ENCODE results near the gene PSMF1. TPM values are rescaled to one million over a fixed set of nuclear protein-coding genes. Genes with fewer than 3 reads are reported as not detected.

The PSMF1 gene
- 100 to 1,000 TPM; 117 to 119 TPM for total RNA-seq
- long read RNA-seq, full-length matches to known transcripts = 125 of 137 reads
- long read RNA-seq, partial matches to known transcripts = 1 of 137 reads
- long read RNA-seq, other reads (novel, unspliced or antisense) = 11 of 137 reads

DNA sequence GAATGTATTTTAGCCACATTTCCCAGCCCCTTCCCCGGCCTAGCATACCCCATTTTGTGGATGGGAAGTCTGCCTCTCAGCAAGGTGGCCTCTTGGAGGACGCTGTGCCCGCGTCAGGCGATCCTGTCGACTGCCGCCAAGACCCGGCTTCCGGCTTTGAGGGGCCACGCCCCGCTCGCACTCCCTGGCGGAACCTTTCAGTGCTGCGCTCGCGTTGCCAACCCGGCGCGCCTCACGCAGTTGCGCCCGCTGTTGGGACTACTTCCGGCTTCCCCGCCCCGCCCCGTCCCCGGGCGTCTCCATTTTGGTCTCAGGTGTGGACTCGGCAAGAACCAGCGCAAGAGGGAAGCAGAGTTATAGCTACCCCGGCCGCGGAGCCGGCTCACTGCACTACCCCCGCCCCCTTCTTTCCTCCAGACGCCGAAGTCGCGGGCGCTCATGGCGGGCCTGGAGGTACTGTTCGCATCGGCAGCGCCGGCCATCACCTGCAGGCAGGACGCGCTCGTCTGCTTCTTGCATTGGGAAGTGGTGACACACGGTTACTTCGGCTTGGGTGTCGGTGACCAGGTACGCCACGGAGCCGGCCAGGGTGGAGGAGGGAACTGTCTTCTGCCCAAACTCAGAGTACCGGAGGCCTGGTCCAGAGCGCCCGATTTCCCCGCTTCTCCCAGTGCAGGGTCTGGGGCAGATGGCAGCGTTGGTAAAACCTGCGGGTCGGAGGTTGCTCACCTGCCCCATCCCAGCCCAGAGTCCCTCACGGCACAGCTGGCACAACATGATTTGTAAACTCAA lies at the start of gene PSMF1:
PSMF1 (plus strand) TSS at position 267 of the 792 bp plus-strand sequence; CDS start at position 439, 172 bp downstream.
- ATAC-seq (peak; percentile 99), DNase-seq (peak; percentile 96)
- intact Hi-C loops (cut with DNase I) = loop anchor here in 1 of 2 donors (5.0 kb wide), 1 partner anchor 94 kb away; no protein-coding TSS in a partner anchor

DNA sequence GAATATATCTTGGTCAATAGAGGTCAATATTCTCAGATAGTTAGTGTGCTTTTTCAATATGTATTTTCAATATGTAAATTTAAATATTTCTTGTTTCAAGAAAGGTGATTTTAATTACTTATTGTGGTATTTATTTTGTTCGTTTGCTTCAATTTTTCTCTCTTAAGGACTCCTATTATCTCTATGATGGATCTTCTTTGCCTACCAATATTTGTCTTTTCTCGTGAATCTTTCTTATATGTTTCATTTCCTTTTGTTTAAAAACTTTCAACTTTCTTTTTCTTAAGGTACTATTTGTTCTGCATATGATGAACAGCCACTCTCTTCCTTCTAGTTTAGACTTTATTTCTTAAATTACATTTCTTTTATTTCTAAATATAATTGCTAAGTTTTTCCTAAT lies 46.1 kb upstream of the PSMF1 start:
- no peak for DNase-seq
- intact Hi-C loops (cut with DNase I) = no loop called here

DNA sequence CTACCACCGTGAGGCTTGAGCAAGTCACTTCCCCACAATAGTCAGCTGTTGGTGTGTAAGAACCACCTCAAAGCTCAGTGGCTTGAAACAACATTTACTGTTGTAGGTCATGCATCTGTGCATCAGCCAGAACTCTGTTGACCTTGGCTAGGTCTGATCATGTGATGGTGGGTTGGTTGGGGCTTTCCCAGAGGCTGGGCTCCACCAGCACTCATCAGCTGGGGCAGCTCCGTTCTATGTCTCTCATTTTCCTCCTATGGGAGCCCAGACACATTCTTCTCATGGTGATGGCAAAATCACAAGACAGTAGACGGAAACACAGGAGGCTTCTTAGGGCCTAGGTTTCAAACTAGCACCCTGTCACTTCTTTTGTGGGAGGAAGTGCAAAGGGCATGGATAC lies 42.8 kb upstream of the PSMF1 start:
- DNase-seq = no peak
- intact Hi-C loops (cut with DNase I) = no loop called here

More for the DNA sequence above, 46.1 kb upstream of the PSMF1 start:
- no peak for ATAC-seq

DNA sequence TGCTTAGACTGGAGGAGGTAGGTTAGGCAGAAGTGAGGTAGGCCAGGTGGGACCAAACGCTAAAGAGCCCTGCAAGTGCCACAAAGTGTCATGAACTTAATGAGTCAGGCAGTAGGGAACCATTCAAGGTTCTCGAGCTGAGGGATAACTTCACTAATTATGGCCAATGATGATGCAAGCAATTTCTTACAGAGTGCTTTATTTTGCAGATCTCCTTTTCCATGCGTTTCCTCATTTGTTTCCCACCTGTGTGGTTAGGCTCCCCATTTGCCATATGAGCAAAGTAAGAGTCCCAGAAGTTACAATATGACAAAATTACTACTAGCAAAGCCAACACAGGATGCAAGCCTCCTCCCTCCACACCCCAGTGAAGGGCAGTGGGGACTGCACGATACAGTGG lies 36.5 kb upstream of the PSMF1 start:
- DNase-seq (no peak), ATAC-seq (no peak)
- intact Hi-C loops (cut with DNase I) = no loop called here

More for the DNA sequence above, 42.8 kb upstream of the PSMF1 start:
- ATAC-seq = no peak

- no peak for ATAC-seq
- intact Hi-C loops (cut with DNase I) = no loop called here
- DNase-seq = no peak
Measured at GRCh38 chr20:1083431-1084080, 34.8 kb upstream of the PSMF1 start.

GRCh38 chr20:1085492-1086276 lies 32.7 kb upstream of the PSMF1 start:
- no peak for DNase-seq
- no peak for ATAC-seq
- intact Hi-C loops (cut with DNase I) = no loop called here

DNA sequence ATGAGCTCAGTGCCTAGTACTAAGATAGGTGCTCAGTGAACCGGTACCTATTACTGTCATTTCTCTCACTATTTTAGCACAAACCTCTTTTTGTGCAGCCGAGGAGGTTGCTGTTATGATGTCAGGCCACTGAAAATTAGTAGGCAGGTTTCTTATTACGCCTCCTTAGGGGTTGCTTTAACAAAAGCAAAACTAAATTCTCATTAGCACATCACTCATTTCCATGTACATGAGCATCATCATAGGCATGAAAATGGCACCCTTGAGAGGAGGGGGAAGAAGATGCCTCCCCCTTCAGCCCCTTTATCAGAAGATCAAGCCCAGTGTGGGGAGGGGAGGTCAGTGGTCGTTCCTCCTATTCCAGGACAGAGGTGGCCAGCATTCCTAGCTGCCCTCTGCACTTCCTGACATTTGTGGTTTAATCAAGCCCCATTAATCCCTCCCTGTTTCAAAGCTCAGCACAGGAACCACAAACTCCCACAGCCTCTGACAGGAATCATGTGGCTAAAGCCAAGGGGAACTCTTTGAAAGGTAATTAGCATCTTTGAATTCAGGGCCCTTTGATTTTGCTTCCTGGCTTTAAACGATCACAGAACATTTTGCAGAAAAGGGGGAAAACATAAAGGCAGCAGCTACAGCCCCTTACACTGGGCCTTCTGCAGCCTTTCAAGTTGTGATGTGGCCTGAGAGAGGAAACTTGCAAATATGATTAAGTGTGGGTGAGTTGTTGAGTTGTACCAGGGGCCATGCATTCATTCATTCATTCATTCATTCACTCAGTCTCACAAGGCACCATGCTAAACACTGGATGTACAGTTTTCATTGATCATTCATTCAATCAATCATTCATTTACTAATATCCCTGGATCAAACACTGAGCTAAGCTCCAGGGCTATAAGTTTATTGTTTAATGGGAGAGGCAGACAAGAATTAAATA lies 31.9 kb upstream of the PSMF1 start:
- intact Hi-C loops (cut with DNase I) = no loop called here
- ATAC-seq = no peak
- DNase-seq = no peak

DNA sequence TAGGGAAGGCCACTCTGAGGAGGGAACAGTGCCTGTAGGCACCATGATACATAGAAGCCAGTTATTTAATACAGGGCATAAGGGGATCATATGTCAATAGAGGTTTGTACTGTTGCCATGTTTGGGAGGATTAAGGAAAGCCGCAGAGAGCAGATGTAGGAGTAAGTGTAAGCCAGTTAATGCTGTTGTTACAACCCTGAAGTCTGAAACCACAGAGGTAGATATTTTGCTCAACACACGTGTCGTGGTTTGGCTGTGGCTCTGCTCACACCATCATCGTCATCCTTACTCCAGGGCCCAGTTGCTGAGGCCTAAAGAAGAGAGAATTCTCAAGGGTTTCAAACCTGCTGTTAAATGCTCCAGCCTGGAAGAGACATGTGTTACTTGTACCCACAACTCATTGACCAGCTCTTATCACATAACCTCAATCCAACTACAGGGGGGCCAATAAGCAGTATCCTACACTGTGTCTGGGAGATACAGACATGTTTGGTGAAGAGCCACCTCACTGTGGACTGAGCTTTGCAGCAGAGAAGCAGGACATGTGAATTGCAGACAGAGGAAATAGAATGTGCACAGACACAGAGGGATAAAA lies 31.0 kb upstream of the PSMF1 start:
- intact Hi-C loops (cut with DNase I) = no loop called here

GRCh38 chr20:1094751-1095150 lies 23.7 kb upstream of the PSMF1 start:
- ATAC-seq (no peak), DNase-seq (no peak)
- intact Hi-C loops (cut with DNase I) = no loop called here

More for the DNA sequence above, 31.0 kb upstream of the PSMF1 start:
- DNase-seq (no peak), ATAC-seq (no peak)

- ATAC-seq = no peak
- intact Hi-C loops (cut with DNase I) = no loop called here
- DNase-seq = no peak
Measured at GRCh38 chr20:1101533-1101932, 16.9 kb upstream of the PSMF1 start.

DNA sequence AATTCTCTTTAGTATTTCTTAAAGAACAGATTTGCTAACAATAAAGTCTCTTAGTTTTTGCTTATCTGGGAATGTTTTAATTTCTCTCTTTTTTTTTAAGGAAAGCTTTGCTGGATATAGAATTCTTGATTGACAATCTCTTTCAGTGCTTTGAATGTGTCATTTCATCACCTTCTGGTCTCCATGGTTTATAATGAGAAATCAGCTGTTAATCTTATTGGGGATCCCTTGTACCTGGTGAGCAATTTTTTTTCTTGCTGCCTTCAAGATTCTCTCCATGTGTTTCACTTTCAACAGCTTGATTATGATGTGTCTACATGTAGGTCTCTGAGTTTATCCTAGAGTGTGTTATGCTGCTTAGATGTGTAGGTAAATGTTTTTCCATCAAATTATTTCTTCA lies 16.4 kb upstream of the PSMF1 start:
- DNase-seq (no peak), ATAC-seq (no peak)
- intact Hi-C loops (cut with DNase I) = no loop called here

DNA sequence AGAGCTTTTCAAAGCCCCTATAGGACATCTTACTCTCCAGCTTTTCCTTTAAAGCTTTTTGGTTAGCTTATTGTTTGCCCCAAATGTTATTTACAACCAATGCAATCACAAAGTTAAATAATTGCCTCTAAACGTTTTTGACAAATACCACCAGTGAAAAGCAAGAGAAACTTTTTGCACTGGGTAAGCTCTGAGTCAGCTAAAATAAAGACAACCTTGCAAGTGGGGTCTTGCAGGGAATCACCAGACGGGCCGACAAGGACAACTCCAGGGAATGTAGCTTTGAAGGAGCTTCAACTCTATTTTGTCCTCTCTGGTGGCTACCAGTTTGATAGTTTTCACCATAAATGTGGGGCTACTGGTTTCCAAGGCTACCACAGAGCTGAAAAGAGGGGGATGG lies 14.7 kb upstream of the PSMF1 start:
- DNase-seq (no peak), ATAC-seq (no peak)
- intact Hi-C loops (cut with DNase I) = no loop called here

DNA sequence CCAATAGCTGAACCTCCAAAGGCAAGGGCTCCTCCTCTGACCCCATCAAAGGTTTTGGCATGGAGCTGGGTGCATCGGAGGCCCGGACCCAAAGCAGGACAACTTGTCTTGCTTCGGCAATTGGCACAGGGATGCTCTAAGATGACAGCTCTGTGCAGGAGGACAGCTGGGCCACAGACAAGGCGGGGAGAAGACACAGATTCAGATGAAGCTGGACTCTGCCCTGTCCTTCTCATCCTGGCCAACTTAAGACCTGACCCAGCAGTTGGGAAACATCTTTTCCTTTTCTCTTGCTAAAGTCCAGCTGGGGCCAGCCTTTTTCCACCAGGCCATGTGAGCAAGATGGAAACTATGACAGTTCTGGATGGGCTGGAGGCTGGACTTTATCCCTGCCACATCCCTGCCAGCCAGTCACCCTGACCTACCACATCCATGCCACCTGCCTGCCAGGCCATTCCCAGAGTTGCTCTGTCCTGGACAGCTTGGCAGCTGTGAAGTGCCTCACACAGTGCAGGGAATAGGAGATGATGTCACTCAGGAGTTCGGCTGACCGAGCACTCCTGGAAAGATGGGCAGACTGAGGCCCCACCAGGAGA lies 12.7 kb upstream of the PSMF1 start:
- ATAC-seq (no peak), DNase-seq (no peak)
- intact Hi-C loops (cut with DNase I) = loop anchor here in 1 of 2 donors (5.0 kb wide), 1 partner anchor 288 kb away; no protein-coding TSS in a partner anchor

GRCh38 chr20:1107176-1107575 lies 11.2 kb upstream of the PSMF1 start:
- DNase-seq (no peak), ATAC-seq (no peak)
- intact Hi-C loops (cut with DNase I) = loop anchor here in 1 of 2 donors (5.0 kb wide), 1 partner anchor 290 kb away; no protein-coding TSS in a partner anchor

DNA sequence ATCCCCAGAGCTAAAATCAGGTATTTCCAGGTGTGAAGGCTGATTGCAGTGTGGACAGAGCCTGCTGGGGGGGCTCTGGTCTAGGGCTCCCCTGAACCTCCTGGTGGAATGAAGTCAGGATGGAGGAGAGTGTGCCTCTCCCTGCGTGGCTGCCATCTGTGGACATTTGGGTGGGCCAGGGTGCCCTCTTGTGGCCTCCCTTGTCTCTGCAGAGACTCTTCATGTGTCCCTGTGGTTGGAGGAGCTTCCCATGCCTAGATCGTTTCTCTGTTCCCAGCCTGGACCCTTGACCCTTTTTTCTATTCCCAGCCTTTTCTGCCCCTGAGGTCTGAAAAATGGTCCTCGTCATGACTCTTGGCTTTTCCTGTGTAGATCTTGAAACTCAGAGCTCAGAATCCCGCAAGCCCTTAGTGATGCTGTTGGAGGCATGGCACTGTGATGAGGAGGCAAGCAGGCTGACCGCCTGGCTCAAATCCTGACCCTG lies 9.9 kb upstream of the PSMF1 start:
- intact Hi-C loops (cut with DNase I) = loop anchor here in 1 of 2 donors (5.0 kb wide), 1 partner anchor 291 kb away; no protein-coding TSS in a partner anchor
- ATAC-seq (peak; percentile 41 to 76), DNase-seq (peak; percentile 57)

- intact Hi-C loops (cut with DNase I) = no loop called here
- ATAC-seq (no peak), DNase-seq (no peak)
Measured at GRCh38 chr20:1112908-1113307, 5.5 kb upstream of the PSMF1 start.

DNA sequence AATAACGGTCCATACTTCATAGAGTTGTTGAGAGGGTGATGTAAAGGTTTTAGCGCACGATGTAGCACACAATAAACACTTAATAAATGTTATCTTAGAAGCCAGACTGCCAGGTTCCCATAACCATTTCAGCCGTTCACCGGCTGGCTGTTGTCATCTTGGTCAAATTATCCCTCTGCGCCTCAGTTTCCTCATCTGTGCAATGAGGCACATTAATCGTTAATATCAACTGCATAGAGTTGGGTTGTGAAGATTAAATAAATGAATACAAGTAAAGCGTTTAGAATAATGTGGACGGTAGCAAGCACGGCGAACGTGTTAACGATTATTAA lies 432 bp upstream of the PSMF1 start:
- no peak for DNase-seq
- intact Hi-C loops (cut with DNase I) = loop anchor here in 1 of 2 donors (5.0 kb wide), 1 partner anchor 94 kb away; no protein-coding TSS in a partner anchor
- ATAC-seq = no peak
